Nephron (organoid): ENCODE data around the gene PYY.
"Not testable (repeated sequence)": the region's sequence is repeated elsewhere in the genome, so short reads cannot be mapped to it uniquely, and the experiment has no call there.

ENCODE experiments used
- H3K27ac Mint-ChIP-seq, 3 experiments: 2 replicates each; pipeline ENCODE4 v1.8.0; 2020; ENCODE audit warnings: mixed read lengths in 3 of 3, mild to moderate bottlenecking in 2 of 3, moderate library complexity in 1 of 3
- H3K27me3 Mint-ChIP-seq: 2 replicates; pipeline ENCODE4 v1.8.0; 2021; ENCODE audit warnings: low read depth, mild to moderate bottlenecking, moderate library complexity, mixed read lengths
- H3K36me3 Mint-ChIP-seq: 2 replicates; pipeline ENCODE4 v1.8.0; 2020; ENCODE audit warnings: low read depth, mixed read lengths
- H3K4me1 Mint-ChIP-seq: 2 replicates; pipeline ENCODE4 v1.8.0; 2020; ENCODE audit warnings: mixed read lengths
- H3K4me3 Mint-ChIP-seq, 3 experiments: 2 replicates each; pipeline ENCODE4 v1.8.0; 2020; ENCODE audit warnings: mild to moderate bottlenecking in 3 of 3, mixed read lengths in 3 of 3, moderate library complexity in 2 of 3
- H3K9me3 Mint-ChIP-seq: 2 replicates; pipeline ENCODE4 v1.8.0; 2020; ENCODE audit warnings: mixed read lengths
- TF ChIP-seq, protein P1 (sequence below), 3 experiments: fragments of 200-600 bp; sonication (generic); IDR thresholded peaks; one replicate each; pipeline ENCODE4 v1.5.0; 2021; ENCODE audit warnings: antibody characterized with exemption in 3 of 3; ENCODE audit not compliant: unreplicated experiment in 3 of 3

PYY gene

DNA sequence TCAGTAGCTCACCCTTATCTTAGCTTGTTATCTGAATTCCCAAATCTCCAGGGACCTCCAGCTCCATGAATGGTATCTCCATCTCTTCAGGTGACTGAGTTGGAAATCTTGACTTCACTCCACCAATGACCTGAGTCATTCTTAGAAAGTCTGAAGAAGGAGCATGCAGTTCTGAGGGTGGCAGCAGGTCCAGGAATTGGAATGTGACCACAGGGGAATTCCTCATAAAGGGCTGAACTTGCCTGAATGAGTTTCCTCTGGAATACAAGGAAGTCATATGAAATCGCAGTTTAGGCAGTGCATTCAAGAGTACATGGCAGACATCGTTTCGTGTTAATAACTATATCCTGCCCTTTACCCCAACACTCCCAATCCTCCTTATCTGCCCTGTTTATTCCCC is 12.5 kb upstream of the PYY start:
- peaks cover 48% of the 10 kb centered on the region for H3K27me3 Mint-ChIP-seq

DNA sequence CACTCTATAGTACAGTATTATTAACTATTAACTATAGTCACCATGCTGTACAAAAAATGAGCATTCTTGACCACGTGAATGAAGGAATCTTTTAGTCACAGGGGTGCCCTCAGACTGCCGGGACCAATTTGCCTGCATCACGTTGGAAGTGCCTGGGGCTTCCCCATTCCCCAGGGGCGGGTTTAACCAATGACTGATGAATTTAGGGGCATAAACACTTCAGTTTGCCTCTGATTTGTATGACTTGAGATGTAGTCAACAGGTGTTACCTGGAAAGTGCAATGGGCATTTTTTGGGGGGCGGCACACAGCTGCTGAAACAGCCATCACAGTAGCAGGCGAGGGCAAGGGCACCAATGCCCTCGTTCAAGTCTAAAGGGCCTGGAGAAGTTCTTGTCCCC is 8.7 kb upstream of the PYY start:
- TF ChIP-seq, protein P1, sequence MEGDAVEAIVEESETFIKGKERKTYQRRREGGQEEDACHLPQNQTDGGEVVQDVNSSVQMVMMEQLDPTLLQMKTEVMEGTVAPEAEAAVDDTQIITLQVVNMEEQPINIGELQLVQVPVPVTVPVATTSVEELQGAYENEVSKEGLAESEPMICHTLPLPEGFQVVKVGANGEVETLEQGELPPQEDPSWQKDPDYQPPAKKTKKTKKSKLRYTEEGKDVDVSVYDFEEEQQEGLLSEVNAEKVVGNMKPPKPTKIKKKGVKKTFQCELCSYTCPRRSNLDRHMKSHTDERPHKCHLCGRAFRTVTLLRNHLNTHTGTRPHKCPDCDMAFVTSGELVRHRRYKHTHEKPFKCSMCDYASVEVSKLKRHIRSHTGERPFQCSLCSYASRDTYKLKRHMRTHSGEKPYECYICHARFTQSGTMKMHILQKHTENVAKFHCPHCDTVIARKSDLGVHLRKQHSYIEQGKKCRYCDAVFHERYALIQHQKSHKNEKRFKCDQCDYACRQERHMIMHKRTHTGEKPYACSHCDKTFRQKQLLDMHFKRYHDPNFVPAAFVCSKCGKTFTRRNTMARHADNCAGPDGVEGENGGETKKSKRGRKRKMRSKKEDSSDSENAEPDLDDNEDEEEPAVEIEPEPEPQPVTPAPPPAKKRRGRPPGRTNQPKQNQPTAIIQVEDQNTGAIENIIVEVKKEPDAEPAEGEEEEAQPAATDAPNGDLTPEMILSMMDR (IDR thresholded peaks at IDR 0.05; ENCODE audit: unreplicated experiment in 3 of 3) = no peak
- H3K4me3 Mint-ChIP-seq = no peak overlapping the region
- peaks cover 40% of the 10 kb centered on the region for H3K27me3 Mint-ChIP-seq
- H3K4me1 Mint-ChIP-seq = no peaks in the 10 kb centered on the region
- H3K9me3 Mint-ChIP-seq = no peaks in the 10 kb centered on the region
- no peaks in the 10 kb centered on the region for H3K36me3 Mint-ChIP-seq
- no peak overlapping the region for H3K27ac Mint-ChIP-seq

More for the DNA sequence above, 12.5 kb upstream of the PYY start:
- TF ChIP-seq, protein P1 (IDR thresholded peaks at IDR 0.05; ENCODE audit: unreplicated experiment in 3 of 3) = no peak
- Mint-ChIP-seq H3K27ac (no peak overlapping the region), H3K4me1 (no peaks in the 10 kb centered on the region), H3K36me3 (no peaks in the 10 kb centered on the region), H3K9me3 (no peaks in the 10 kb centered on the region), H3K4me3 (no peak overlapping the region)

DNA sequence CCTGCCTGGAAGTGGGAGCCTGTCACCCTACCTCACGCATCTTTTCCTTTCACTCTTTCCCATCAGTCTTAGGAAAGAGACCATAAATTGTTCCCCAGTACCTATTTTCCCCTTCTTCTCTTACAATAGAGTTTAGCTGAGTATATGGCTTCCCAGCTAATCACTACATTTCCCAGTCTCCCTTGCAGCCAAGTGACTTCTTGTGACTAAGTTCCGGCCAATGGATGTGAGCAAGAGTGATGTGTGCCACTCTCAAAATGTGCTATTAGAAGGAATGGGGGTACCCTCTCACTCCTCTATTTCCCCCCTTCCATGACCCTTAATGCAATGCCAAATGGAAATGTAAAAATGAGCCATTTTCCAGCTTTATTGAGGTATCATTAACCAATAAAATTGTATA is 8.2 kb upstream of the PYY start:
- H3K4me3 Mint-ChIP-seq = no peak overlapping the region
- no peaks in the 10 kb centered on the region for H3K4me1 Mint-ChIP-seq
- H3K9me3 Mint-ChIP-seq = no peaks in the 10 kb centered on the region
- H3K27ac Mint-ChIP-seq = no peak overlapping the region
- H3K27me3 Mint-ChIP-seq = peaks cover 38% of the 10 kb centered on the region
- H3K36me3 Mint-ChIP-seq = no peaks in the 10 kb centered on the region
- TF ChIP-seq, protein P1 (IDR thresholded peaks at IDR 0.05; ENCODE audit: unreplicated experiment in 3 of 3) = no peak

DNA sequence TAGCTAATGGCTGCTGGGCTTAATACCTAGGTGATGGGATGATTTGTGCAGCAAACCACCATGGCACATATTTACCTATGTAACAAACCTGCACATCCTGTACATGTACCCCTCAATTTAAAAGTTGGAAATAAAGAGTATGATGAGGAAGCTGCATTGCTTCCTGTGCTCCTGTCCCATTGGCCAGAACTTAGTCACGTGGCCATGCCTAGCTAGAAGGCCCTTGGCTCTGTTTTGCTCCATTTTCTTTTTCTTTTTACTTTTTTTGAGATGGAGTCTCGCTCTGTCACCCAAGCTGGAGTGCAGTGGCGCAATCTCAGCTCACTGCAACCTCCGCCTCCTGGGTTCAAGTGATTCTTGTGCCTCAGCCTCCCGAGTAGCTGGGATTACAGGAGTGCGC is 7.6 kb upstream of the PYY start:
- peaks cover 42% of the 10 kb centered on the region for H3K27me3 Mint-ChIP-seq
- not testable (repeated sequence) for H3K9me3 Mint-ChIP-seq, H3K36me3 Mint-ChIP-seq, H3K4me3 Mint-ChIP-seq, H3K27ac Mint-ChIP-seq, H3K4me1 Mint-ChIP-seq

DNA sequence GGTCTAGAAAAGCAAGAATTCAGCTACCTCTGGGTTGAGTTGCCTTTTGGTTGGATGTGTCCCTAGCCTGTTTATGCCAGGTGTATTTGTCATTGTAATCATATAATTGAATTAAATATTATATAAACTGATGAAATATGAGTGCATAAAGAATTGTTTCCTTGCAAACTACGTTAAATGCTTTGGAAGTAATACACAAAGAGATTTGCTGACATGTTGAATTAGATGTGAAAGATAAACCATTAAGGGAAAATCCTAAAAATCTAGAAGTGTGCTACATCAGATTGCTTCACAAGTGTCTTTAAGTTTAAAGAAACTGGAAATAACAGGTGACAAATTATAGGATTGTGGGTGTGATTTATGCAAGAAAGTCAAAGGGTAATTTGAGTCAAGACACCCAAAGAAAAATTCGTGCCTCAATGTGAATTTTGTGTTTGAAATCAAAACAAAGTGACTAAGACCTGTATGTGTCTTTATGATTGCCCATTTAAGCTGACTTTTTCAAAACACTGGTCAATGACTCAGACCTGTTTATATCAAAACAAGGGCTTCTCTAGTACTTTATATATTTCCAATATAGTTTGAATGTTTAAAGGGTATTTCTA is 5.1 kb upstream of the PYY start:
- H3K36me3 Mint-ChIP-seq = no peaks in the 10 kb centered on the region
- H3K27ac Mint-ChIP-seq = no peak overlapping the region
- no peaks in the 10 kb centered on the region for H3K9me3 Mint-ChIP-seq
- H3K4me3 Mint-ChIP-seq = no peak overlapping the region
- H3K27me3 Mint-ChIP-seq = peaks cover 56% of the 10 kb centered on the region
- no peaks in the 10 kb centered on the region for H3K4me1 Mint-ChIP-seq
- TF ChIP-seq, protein P1 (IDR thresholded peaks at IDR 0.05; ENCODE audit: unreplicated experiment in 3 of 3) = no peak

DNA sequence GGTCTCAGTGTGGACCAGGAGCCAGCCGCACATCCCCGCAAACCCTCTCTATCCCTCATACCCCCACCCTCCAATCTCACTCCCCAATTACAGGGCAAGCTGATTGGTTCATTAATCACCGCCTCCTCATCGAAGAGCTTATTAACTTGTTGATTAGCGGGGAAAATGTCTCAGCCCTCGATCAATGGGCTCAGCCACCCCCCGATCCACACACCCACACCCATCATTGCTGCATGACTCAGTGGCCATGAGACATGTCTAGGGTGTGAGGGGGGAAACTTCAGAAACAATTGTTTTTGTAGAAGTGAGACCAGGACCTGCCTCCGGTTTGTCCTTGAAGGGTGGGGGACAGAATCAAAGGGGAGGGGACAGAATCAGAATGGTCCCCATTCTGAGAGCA is 2.5 kb upstream of the PYY start:
- H3K36me3 Mint-ChIP-seq = no peaks in the 10 kb centered on the region
- H3K4me1 Mint-ChIP-seq = peaks cover 8% of the 10 kb centered on the region
- no peak overlapping the region for H3K27ac Mint-ChIP-seq
- TF ChIP-seq, protein P1 (IDR thresholded peaks at IDR 0.05; ENCODE audit: unreplicated experiment in 3 of 3) = no peak
- no peaks in the 10 kb centered on the region for H3K9me3 Mint-ChIP-seq
- no peak overlapping the region for H3K4me3 Mint-ChIP-seq
- H3K27me3 Mint-ChIP-seq = peaks cover 65% of the 10 kb centered on the region
